H1 (cell line): ENCODE data around the gene SPSB2. TPM values are rescaled to one million over a fixed set of nuclear protein-coding genes. Genes with fewer than 3 reads are reported as not detected.

Experiments used
- E2F6 ChIP-seq: IDR thresholded peaks from 2 replicates; pipeline ENCODE4 v1.6.1; 2012; ENCODE audit warnings: inconsistent platforms
- polyA plus RNA-seq, 7 experiments: library from polyadenylated mRNA; depleted of rRNA in 3 of 7; stranded (reverse) in 5 of 7; unstranded in 2 of 7; fragments of >200 nt in 5 of 7; fragments of 200-250 nt in 2 of 7; gene quantifications; 1 replicate in 5 of 7; 2 replicates in 1 of 7; 4 replicates in 1 of 7; pipeline versions ENCODE4 v1.2.1 to v1.2.3, GENCODE V29; 2011 to 2013; ENCODE audit warnings: missing spikeins in 2 of 7, mixed read lengths in 2 of 7
- total RNA-seq: library from RNA; stranded (reverse); fragmentation: NEBNext Ultra II Directional; extraction: Animal tissue kit (Norgen Biotek cat#: 25700); gene quantifications from 2 replicates; pipeline ENCODE4 v1.2.1, GENCODE V29; 2021

The SPSB2 gene
- total and polyA plus RNA-seq, 2 of the 8 experiments (the other 6 are each of a cell fraction or from before 2014, with no cell fraction given), result 13.0 to 23.2 TPM

- no peak for TF ChIP-seq E2F6
Measured at GRCh38 chr12:6855322-6855721, 17.8 kb downstream of the SPSB2 start (continued).
